Astrocyte (in vitro differentiated cells and primary cell): ENCODE measurements around the gene IGF1. TPM values are rescaled to one million over a fixed set of nuclear protein-coding genes. Genes with fewer than 3 reads are reported as not detected.

ENCODE experiments used
- DNase-seq: peaks from one replicate; pipeline ENCODE4 v3.0.0-alpha.2; 2010; ENCODE audit warnings: low read depth
- FAIRE-seq: peaks from 2 replicates; lab custom pipeline; 2011; peaks lifted over from hg19 to GRCh38; lab: Jason Lieb, UNC
- H2AFZ ChIP-seq: 2 replicates; pipeline ENCODE4 v1.6.0; 2012; ENCODE audit warnings: low read depth, low read length, inconsistent platforms
- H3K27ac ChIP-seq: 2 replicates; pipeline ENCODE4 v1.5.1; 2011; ENCODE audit warnings: low read depth, low read length, inconsistent platforms
- H3K27me3 ChIP-seq: 2 replicates; pipeline ENCODE4 v1.6.0; 2011; ENCODE audit warnings: low read length, inconsistent platforms; ENCODE audit not compliant: insufficient read depth
- H3K36me3 ChIP-seq: 2 replicates; pipeline ENCODE4 v1.5.1; 2011; ENCODE audit warnings: low read length, inconsistent platforms; ENCODE audit not compliant: insufficient read depth
- H3K4me1 ChIP-seq: 2 replicates; pipeline ENCODE4 v1.5.1; 2011; ENCODE audit warnings: low read length, inconsistent platforms; ENCODE audit not compliant: insufficient read depth
- H3K4me2 ChIP-seq: 2 replicates; pipeline ENCODE4 v1.6.0; 2012; ENCODE audit warnings: low read length, inconsistent platforms
- H3K4me3 ChIP-seq: 2 replicates; pipeline ENCODE4 v1.5.1; 2011; ENCODE audit warnings: low read depth, mild to moderate bottlenecking, low read length, inconsistent platforms; ENCODE audit not compliant: insufficient read depth
- H3K79me2 ChIP-seq: 2 replicates; pipeline ENCODE4 v1.6.0; 2012; ENCODE audit warnings: mild to moderate bottlenecking, low read length, inconsistent platforms; ENCODE audit not compliant: insufficient read depth
- H3K9ac ChIP-seq: 2 replicates; pipeline ENCODE4 v1.6.0; 2012; ENCODE audit warnings: mild to moderate bottlenecking, low read length, inconsistent platforms
- H3K9me3 ChIP-seq: 2 replicates; pipeline ENCODE4 v1.5.1; 2012; ENCODE audit warnings: low read depth, mild to moderate bottlenecking, low read length, inconsistent platforms; ENCODE audit not compliant: insufficient read depth
- H4K20me1 ChIP-seq: 2 replicates; pipeline ENCODE4 v1.6.0; 2012; ENCODE audit warnings: low read length, inconsistent platforms; ENCODE audit not compliant: insufficient read depth
- H3K27ac Mint-ChIP-seq: one replicate; pipeline ENCODE4 v1.8.0; 2021; ENCODE audit warnings: mild to moderate bottlenecking, mixed read lengths; ENCODE audit not compliant: unreplicated experiment
- H3K27me3 Mint-ChIP-seq: one replicate; pipeline ENCODE4 v1.8.0; 2021; ENCODE audit warnings: low read depth, mixed read lengths; ENCODE audit not compliant: unreplicated experiment
- H3K36me3 Mint-ChIP-seq: one replicate; pipeline ENCODE4 v1.8.0; 2021; ENCODE audit warnings: low read depth, mixed read lengths; ENCODE audit not compliant: unreplicated experiment
- H3K4me1 Mint-ChIP-seq: one replicate; pipeline ENCODE4 v1.8.0; 2021; ENCODE audit warnings: low read depth, mixed read lengths; ENCODE audit not compliant: unreplicated experiment
- H3K4me3 Mint-ChIP-seq: one replicate; pipeline ENCODE4 v1.8.0; 2021; ENCODE audit warnings: mild to moderate bottlenecking, moderate library complexity, mixed read lengths; ENCODE audit not compliant: unreplicated experiment
- H3K9me3 Mint-ChIP-seq: one replicate; pipeline ENCODE4 v1.8.0; 2021; ENCODE audit warnings: mild to moderate bottlenecking, mixed read lengths; ENCODE audit not compliant: unreplicated experiment
- CTCF ChIP-seq: IDR thresholded peaks from 2 replicates; pipeline ENCODE4 v1.5.1; 2011; ENCODE audit warnings: low read depth, mild to moderate bottlenecking, inconsistent platforms, low read length, moderate library complexity; ENCODE audit not compliant: insufficient read depth
- EZH2 ChIP-seq: IDR thresholded peaks from 2 replicates; pipeline ENCODE4 v1.6.1; 2012; ENCODE audit warnings: mild to moderate bottlenecking, low read length, inconsistent platforms; ENCODE audit not compliant: insufficient read depth
- total RNA-seq: library from RNA; stranded (reverse); gene quantifications from 2 replicates; pipeline ENCODE4 v1.2.1, GENCODE V29; 2021

IGF1 gene
- total RNA-seq, 1 donor from 2014 or later = 1.9 TPM

- Histone ChIP-seq H3K27ac (no peak overlapping the region), H3K4me1 (peaks cover 3% of the 10 kb centered on the region), H3K4me2 (no peak overlapping the region), H4K20me1 (no peaks in the 10 kb centered on the region), H3K4me3 (no peak overlapping the region), H3K36me3 (no peaks in the 10 kb centered on the region), H3K9me3 (no peaks in the 10 kb centered on the region), H3K27me3 (no peaks in the 10 kb centered on the region), H3K9ac (no peak overlapping the region), H3K79me2 (no peaks in the 10 kb centered on the region), H2AFZ (no peak overlapping the region)
- H3K4me3 Mint-ChIP-seq = no peak overlapping the region
- no peaks in the 10 kb centered on the region for H3K4me1 Mint-ChIP-seq
- H3K9me3 Mint-ChIP-seq = no peaks in the 10 kb centered on the region
- TF ChIP-seq EZH2 = no peak
- DNase-seq = no peak
- H3K36me3 Mint-ChIP-seq = no peaks in the 10 kb centered on the region
- no peak overlapping the region for H3K27ac Mint-ChIP-seq
- no peaks in the 10 kb centered on the region for H3K27me3 Mint-ChIP-seq
- peak; percentile 41 for FAIRE-seq
These were observed 14.4 kb downstream of the IGF1 start for GRCh38 chr12:102465762-102466560.

- Histone ChIP-seq H3K4me3 (no peak overlapping the region), H3K36me3 (no peaks in the 10 kb centered on the region), H3K9ac (no peak overlapping the region), H2AFZ (no peak overlapping the region), H4K20me1 (no peaks in the 10 kb centered on the region), H3K4me2 (peak overlapping the region; percentile 15), H3K27ac (no peak overlapping the region), H3K4me1 (peaks cover 3% of the 10 kb centered on the region), H3K27me3 (no peaks in the 10 kb centered on the region), H3K79me2 (no peaks in the 10 kb centered on the region), H3K9me3 (no peaks in the 10 kb centered on the region)
- Mint-ChIP-seq H3K4me1 (no peaks in the 10 kb centered on the region), H3K36me3 (no peaks in the 10 kb centered on the region), H3K9me3 (peaks cover under 1% of the 10 kb centered on the region), H3K4me3 (no peak overlapping the region), H3K27me3 (no peaks in the 10 kb centered on the region), H3K27ac (no peak overlapping the region)
- no peak for DNase-seq
- no peak for FAIRE-seq
- no peak for TF ChIP-seq CTCF
- no peak for TF ChIP-seq EZH2
These were observed 16.6 kb downstream of the IGF1 start for GRCh38 chr12:102463659-102464249.

- Mint-ChIP-seq H3K4me3 (no peak overlapping the region), H3K27me3 (no peaks in the 10 kb centered on the region), H3K36me3 (no peaks in the 10 kb centered on the region), H3K9me3 (peaks cover 1% of the 10 kb centered on the region), H3K4me1 (no peaks in the 10 kb centered on the region), H3K27ac (no peak overlapping the region)
- Histone ChIP-seq H4K20me1 (no peaks in the 10 kb centered on the region), H3K27ac (peak overlapping the region; percentile 47), H3K9ac (no peak overlapping the region), H2AFZ (no peak overlapping the region), H3K4me1 (peaks cover 3% of the 10 kb centered on the region), H3K4me2 (peak overlapping the region; percentile 15), H3K9me3 (no peaks in the 10 kb centered on the region), H3K36me3 (no peaks in the 10 kb centered on the region), H3K27me3 (no peaks in the 10 kb centered on the region), H3K4me3 (no peak overlapping the region), H3K79me2 (no peaks in the 10 kb centered on the region)
- DNase-seq = peak; percentile 80
- no peak for TF ChIP-seq CTCF
- TF ChIP-seq EZH2 = no peak
- FAIRE-seq = no peak
These were observed 17.4 kb downstream of the IGF1 start for GRCh38 chr12:102462795-102463465.
